ENCODE measurements around the gene ANKMY1. TPM values are rescaled to one million over a fixed set of nuclear protein-coding genes. Genes with fewer than 3 reads are reported as not detected.

Gene ANKMY1
- total and polyA plus RNA-seq, 2 of the 13 experiments (the other 11 are each of a cell fraction or from before 2014, with no cell fraction given), result 11.7 to 18.8 TPM

DNA sequence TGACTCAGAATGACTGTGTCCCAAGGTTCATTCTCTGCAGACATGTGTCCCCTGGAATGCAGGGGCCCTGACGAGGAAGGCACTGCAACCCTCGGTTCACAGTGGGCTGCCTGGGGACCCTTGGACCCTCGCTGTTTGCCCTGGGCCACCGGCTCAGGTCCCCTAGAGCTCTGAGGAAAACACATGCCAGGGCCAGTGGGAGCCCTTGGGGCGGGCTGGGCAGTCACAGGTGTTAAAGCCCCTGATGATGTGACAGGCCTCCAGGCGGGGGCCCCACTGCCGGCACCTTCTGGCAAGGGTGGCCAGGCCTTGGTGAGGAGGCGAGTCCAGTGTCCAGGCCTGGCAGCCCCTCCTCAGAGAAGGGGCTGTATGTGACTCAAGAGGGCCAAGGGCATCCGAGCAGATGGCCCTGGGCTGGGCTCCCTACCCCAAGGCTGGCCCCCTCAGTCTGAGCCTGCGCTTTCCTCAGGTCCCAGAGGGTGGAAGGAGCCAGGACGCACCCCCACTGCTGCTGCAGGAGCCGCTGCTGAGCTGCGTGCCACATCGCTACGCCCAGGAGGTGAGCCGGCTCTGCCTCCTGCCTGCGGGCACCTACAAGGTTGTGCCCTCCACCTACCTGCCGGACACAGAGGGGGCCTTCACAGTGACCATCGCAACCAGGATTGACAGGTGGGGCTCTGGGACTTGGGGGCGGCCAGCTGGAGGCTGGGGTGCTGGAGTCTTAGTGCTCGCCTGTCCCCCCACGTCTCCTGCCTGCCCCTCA, 39.8 kb upstream of the ANKMY1 start (continued):
- TF ChIP-seq POLR2A (IDR thresholded peaks at IDR 0.05; ENCODE audit: insufficient read depth in 1 of 2, low read depth in 2 of 2, low read length in 2 of 2) (peak in 1 of 2 experiments; percentile 48; a peak in 2 of 4 replicates), ZKSCAN5 (CRISPR knock-in tag; IDR thresholded peaks at IDR 0.05) (0 out of 2 replicates have a peak, but pooled peaks have one; percentile 10), SOX13 (IDR thresholded peaks at IDR 0.05) (0 out of 2 replicates have a peak, but pooled peaks have one; percentile 30), SOX13 (CRISPR knock-in tag; conservative IDR thresholded peaks at IDR 0.05 in 1 of 2, IDR thresholded peaks at IDR 0.05 in 1 of 2) (peak in 1 of 2 experiments; percentile 12; a peak in 1 of 4 replicates), NFKB2 (CRISPR knock-in tag; IDR thresholded peaks at IDR 0.05; ENCODE audit: borderline replicate concordance) (peak; percentile 62; the same call in 1 of the 2 replicates), ZKSCAN1 (IDR thresholded peaks at IDR 0.05; ENCODE audit: low read length) (no peak), MAZ (IDR thresholded peaks at IDR 0.05; ENCODE audit: borderline replicate concordance, low read depth, low read length) (no peak), MAZ (CRISPR knock-in tag; IDR thresholded peaks at IDR 0.05; ENCODE audit: low read depth) (peak; percentile 27; the same call in 1 of the 2 replicates), PHF20 (CRISPR knock-in tag; IDR thresholded peaks at IDR 0.05) (no peak), ZFP37 (CRISPR knock-in tag; IDR thresholded peaks at IDR 0.05; ENCODE audit: borderline replicate concordance) (no peak), MAFG (CRISPR knock-in tag; IDR thresholded peaks at IDR 0.05) (no peak), ZNF343 (CRISPR knock-in tag; IDR thresholded peaks at IDR 0.05) (no peak), SIX4 (CRISPR knock-in tag; IDR thresholded peaks at IDR 0.05) (no peak), ZNF616 (CRISPR knock-in tag; IDR thresholded peaks at IDR 0.05; ENCODE audit: low read depth) (no peak), HMG20A (CRISPR knock-in tag; IDR thresholded peaks at IDR 0.05; ENCODE audit: borderline replicate concordance) (no peak), TP53 (CRISPR knock-in tag; conservative IDR thresholded peaks at IDR 0.05) (no peak), NPAS2 (CRISPR knock-in tag; IDR thresholded peaks at IDR 0.05; ENCODE audit: borderline replicate concordance) (no peak), DPF2 (CRISPR knock-in tag; IDR thresholded peaks at IDR 0.05; ENCODE audit: borderline replicate concordance, low read depth) (peak; percentile 59; the same call in 1 of the 2 replicates), PITX1 (CRISPR knock-in tag; IDR thresholded peaks at IDR 0.05) (peak; percentile 43; the same call in 1 of the 2 replicates), SMARCC2 (IDR thresholded peaks at IDR 0.05) (no peak), ZNF207 (IDR thresholded peaks at IDR 0.05; ENCODE audit: borderline replicate concordance) (no peak)
- TF ChIP-seq, protein P1, sequence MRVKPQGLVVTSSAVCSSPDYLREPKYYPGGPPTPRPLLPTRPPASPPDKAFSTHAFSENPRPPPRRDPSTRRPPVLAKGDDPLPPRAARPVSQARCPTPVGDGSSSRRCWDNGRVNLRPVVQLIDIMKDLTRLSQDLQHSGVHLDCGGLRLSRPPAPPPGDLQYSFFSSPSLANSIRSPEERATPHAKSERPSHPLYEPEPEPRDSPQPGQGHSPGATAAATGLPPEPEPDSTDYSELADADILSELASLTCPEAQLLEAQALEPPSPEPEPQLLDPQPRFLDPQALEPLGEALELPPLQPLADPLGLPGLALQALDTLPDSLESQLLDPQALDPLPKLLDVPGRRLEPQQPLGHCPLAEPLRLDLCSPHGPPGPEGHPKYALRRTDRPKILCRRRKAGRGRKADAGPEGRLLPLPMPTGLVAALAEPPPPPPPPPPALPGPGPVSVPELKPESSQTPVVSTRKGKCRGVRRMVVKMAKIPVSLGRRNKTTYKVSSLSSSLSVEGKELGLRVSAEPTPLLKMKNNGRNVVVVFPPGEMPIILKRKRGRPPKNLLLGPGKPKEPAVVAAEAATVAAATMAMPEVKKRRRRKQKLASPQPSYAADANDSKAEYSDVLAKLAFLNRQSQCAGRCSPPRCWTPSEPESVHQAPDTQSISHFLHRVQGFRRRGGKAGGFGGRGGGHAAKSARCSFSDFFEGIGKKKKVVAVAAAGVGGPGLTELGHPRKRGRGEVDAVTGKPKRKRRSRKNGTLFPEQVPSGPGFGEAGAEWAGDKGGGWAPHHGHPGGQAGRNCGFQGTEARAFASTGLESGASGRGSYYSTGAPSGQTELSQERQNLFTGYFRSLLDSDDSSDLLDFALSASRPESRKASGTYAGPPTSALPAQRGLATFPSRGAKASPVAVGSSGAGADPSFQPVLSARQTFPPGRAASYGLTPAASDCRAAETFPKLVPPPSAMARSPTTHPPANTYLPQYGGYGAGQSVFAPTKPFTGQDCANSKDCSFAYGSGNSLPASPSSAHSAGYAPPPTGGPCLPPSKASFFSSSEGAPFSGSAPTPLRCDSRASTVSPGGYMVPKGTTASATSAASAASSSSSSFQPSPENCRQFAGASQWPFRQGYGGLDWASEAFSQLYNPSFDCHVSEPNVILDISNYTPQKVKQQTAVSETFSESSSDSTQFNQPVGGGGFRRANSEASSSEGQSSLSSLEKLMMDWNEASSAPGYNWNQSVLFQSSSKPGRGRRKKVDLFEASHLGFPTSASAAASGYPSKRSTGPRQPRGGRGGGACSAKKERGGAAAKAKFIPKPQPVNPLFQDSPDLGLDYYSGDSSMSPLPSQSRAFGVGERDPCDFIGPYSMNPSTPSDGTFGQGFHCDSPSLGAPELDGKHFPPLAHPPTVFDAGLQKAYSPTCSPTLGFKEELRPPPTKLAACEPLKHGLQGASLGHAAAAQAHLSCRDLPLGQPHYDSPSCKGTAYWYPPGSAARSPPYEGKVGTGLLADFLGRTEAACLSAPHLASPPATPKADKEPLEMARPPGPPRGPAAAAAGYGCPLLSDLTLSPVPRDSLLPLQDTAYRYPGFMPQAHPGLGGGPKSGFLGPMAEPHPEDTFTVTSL (CRISPR knock-in tag; IDR thresholded peaks at IDR 0.05; ENCODE audit: borderline replicate concordance), result peak; percentile 52; the same call in 1 of the 2 replicates

Measured in HepG2 (cell line).